Ishikawa (cell line): ENCODE data around the gene TRIM61.

Source experiments
- EGR1 ChIP-seq: IDR thresholded peaks from 2 replicates; pipeline ENCODE4 v1.6.1; 2012
- EP300 ChIP-seq: IDR thresholded peaks from 2 replicates; pipeline ENCODE4 v1.6.1; 2012; ENCODE audit warnings: borderline replicate concordance
- RAD21 ChIP-seq: IDR thresholded peaks from 2 replicates; pipeline ENCODE4 v1.6.1; 2012; ENCODE audit warnings: low read depth

- TF ChIP-seq EP300 (no peak), RAD21 (no peak), EGR1 (no peak)
These were observed 46.8 kb downstream of the TRIM61 start for GRCh38 chr4:164930647-164931046.
